OCI-LY3 (cell line): ENCODE results near the gene BRPF1.

Experiments
- EZH2phosphoT487 ChIP-seq: fragments of 200-600 bp; shearing (Covaris generic); IDR thresholded peaks from 2 replicates; pipeline ENCODE4 v1.6.1; 2018; ENCODE audit warnings: antibody characterized with exemption, mixed run types, low read depth
- TF ChIP-seq, protein P1 (sequence below): fragments of 200-600, 300-600 bp; sonication (generic); IDR thresholded peaks from 2 replicates; pipeline ENCODE4 v1.5.1; 2014; ENCODE audit warnings: antibody characterized with exemption, low read length, low read depth

DNA sequence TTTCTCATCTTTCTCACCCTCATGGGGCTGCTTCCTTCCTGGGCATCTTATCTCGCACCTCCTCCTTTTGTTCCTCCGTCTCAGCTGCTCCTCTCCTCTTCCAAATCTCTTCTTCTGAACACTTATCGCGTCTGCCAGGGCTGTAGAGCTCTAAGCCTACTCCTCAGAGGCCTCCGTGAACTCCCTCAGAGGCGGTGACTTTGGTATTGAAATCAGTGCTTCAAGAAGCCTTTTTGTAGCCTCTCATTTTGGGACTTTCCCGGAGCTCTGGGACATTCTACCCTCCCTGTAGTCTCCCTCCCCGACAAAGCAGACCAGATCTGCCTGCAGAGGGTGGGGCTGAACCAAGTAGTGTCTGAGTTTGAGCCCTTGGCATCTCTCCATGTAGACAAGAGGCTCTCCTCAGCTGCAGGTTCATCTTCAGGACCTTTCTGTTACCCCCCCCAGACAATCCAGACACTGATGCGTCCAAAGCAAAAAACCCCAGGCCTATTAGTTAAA is 45.4 kb upstream of the BRPF1 start:
- TF ChIP-seq, protein P1, sequence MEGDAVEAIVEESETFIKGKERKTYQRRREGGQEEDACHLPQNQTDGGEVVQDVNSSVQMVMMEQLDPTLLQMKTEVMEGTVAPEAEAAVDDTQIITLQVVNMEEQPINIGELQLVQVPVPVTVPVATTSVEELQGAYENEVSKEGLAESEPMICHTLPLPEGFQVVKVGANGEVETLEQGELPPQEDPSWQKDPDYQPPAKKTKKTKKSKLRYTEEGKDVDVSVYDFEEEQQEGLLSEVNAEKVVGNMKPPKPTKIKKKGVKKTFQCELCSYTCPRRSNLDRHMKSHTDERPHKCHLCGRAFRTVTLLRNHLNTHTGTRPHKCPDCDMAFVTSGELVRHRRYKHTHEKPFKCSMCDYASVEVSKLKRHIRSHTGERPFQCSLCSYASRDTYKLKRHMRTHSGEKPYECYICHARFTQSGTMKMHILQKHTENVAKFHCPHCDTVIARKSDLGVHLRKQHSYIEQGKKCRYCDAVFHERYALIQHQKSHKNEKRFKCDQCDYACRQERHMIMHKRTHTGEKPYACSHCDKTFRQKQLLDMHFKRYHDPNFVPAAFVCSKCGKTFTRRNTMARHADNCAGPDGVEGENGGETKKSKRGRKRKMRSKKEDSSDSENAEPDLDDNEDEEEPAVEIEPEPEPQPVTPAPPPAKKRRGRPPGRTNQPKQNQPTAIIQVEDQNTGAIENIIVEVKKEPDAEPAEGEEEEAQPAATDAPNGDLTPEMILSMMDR: no peak
- no peak for TF ChIP-seq EZH2phosphoT487
